ENCODE data around the gene YJU2.
"Not testable (repeated sequence)": the region's sequence is repeated elsewhere in the genome, so short reads cannot be mapped to it uniquely, and the experiment has no call there.

Gene YJU2

GRCh38 chr19:4267101-4267900 is 20.4 kb downstream of the YJU2 start:
- Histone ChIP-seq H3K23ac (ENCODE audit: low read length) (no peak overlapping the region), H2BK15ac (replicated peaks; ENCODE audit: low read depth) (no peak overlapping the region), H3K4ac (ENCODE audit: low read depth, low read length) (no peak overlapping the region), H3K27me3 (ENCODE audit: insufficient read depth, low read length, poor library complexity) (no peaks in the 10 kb centered on the region), H3K18ac (ENCODE audit: low read length) (no peak overlapping the region), H3K4me3 (ENCODE audit: low read length) (no peak overlapping the region), H3K36me3 (ENCODE audit: control insufficient read depth, insufficient read depth, low read length) (no peaks in the 10 kb centered on the region), H3K56ac (ENCODE audit: low read length) (no peak overlapping the region), H3K4me2 (ENCODE audit: low read length) (no peak overlapping the region), H3K27ac (ENCODE audit: low read depth, low read length) (no peak overlapping the region), H3K9ac (ENCODE audit: low read length) (no peak overlapping the region), H2BK120ac (ENCODE audit: low read depth, low read length) (no peak overlapping the region), H3K79me2 (ENCODE audit: control insufficient read depth, insufficient read depth, low read length) (no peaks in the 10 kb centered on the region), H3K79me1 (ENCODE audit: low read length) (no peaks in the 10 kb centered on the region), H4K8ac (ENCODE audit: low read depth, low read length) (no peak overlapping the region), H3K4me1 (ENCODE audit: control insufficient read depth, low read depth, low read length) (no peaks in the 10 kb centered on the region), H2BK5ac (ENCODE audit: low read length) (no peak overlapping the region), H2AK5ac (ENCODE audit: low read length) (no peak overlapping the region), H4K5ac (ENCODE audit: low read length) (no peak overlapping the region)
- peak; percentile 92 for DNase-seq
- WGBS (ENCODE audit: extremely low coverage, insufficient coverage, low lambda C conversion rate), result no CpG with 5 or more reads among the region's 21 CpGs

GRCh38 chr19:4267901-4268815 is 21.3 kb downstream of the YJU2 start:
- Histone ChIP-seq H3K79me2 (ENCODE audit: control insufficient read depth, insufficient read depth, low read length) (no peaks in the 10 kb centered on the region), H3K27me3 (ENCODE audit: insufficient read depth, low read length, poor library complexity) (no peaks in the 10 kb centered on the region), H4K5ac (ENCODE audit: low read length) (no peak overlapping the region), H3K79me1 (ENCODE audit: low read length) (no peaks in the 10 kb centered on the region), H3K23ac (ENCODE audit: low read length) (no peak overlapping the region), H2BK5ac (ENCODE audit: low read length) (no peak overlapping the region), H4K8ac (ENCODE audit: low read depth, low read length) (no peak overlapping the region), H3K9ac (ENCODE audit: low read length) (no peak overlapping the region), H3K4me3 (ENCODE audit: low read length) (no peak overlapping the region), H3K18ac (ENCODE audit: low read length) (no peak overlapping the region), H3K4me1 (ENCODE audit: control insufficient read depth, low read depth, low read length) (no peaks in the 10 kb centered on the region), H3K4ac (ENCODE audit: low read depth, low read length) (no peak overlapping the region), H3K36me3 (ENCODE audit: control insufficient read depth, insufficient read depth, low read length) (no peaks in the 10 kb centered on the region), H2AK5ac (ENCODE audit: low read length) (no peak overlapping the region), H2BK120ac (ENCODE audit: low read depth, low read length) (no peak overlapping the region), H2BK15ac (replicated peaks; ENCODE audit: low read depth) (no peak overlapping the region), H3K4me2 (ENCODE audit: low read length) (no peak overlapping the region), H3K27ac (ENCODE audit: low read depth, low read length) (no peak overlapping the region), H3K56ac (ENCODE audit: low read length) (no peak overlapping the region)
- DNase-seq, result no peak
- no CpG with 5 or more reads among the region's 30 CpGs for WGBS (ENCODE audit: extremely low coverage, insufficient coverage, low lambda C conversion rate)

- H3K23ac ChIP-seq (ENCODE audit: low read length), result no peak overlapping the region
- H4K5ac ChIP-seq (ENCODE audit: low read length), result no peak overlapping the region
- no peak overlapping the region for H2BK5ac ChIP-seq (ENCODE audit: low read length)
- H3K79me1 ChIP-seq (ENCODE audit: low read length), result no peaks in the 10 kb centered on the region
- no peak overlapping the region for H3K4me2 ChIP-seq (ENCODE audit: low read length)
- H3K27me3 ChIP-seq (ENCODE audit: insufficient read depth, low read length, poor library complexity), result no peaks in the 10 kb centered on the region
- WGBS (ENCODE audit: extremely low coverage, insufficient coverage, low lambda C conversion rate), result no CpG with 5 or more reads among the region's 13 CpGs
- H3K4ac ChIP-seq (ENCODE audit: low read depth, low read length), result no peak overlapping the region
- no peaks in the 10 kb centered on the region for H3K36me3 ChIP-seq (ENCODE audit: control insufficient read depth, insufficient read depth, low read length)
- H3K56ac ChIP-seq (ENCODE audit: low read length), result no peak overlapping the region
- no peak overlapping the region for H3K4me3 ChIP-seq (ENCODE audit: low read length)
- no peaks in the 10 kb centered on the region for H3K4me1 ChIP-seq (ENCODE audit: control insufficient read depth, low read depth, low read length)
- no peak overlapping the region for H2BK15ac ChIP-seq (replicated peaks; ENCODE audit: low read depth)
- H3K9ac ChIP-seq (ENCODE audit: low read length), result no peak overlapping the region
- H2BK120ac ChIP-seq (ENCODE audit: low read depth, low read length), result no peak overlapping the region
- no peak overlapping the region for H4K8ac ChIP-seq (ENCODE audit: low read depth, low read length)
- H2AK5ac ChIP-seq (ENCODE audit: low read length), result no peak overlapping the region
- no peak overlapping the region for H3K27ac ChIP-seq (ENCODE audit: low read depth, low read length)
- no peaks in the 10 kb centered on the region for H3K79me2 ChIP-seq (ENCODE audit: control insufficient read depth, insufficient read depth, low read length)
- DNase-seq, result no peak
- H3K18ac ChIP-seq (ENCODE audit: low read length), result no peak overlapping the region
Observed at GRCh38 chr19:4268816-4269430, 22.0 kb downstream of the YJU2 start.

- no peak overlapping the region for H2BK15ac ChIP-seq (replicated peaks; ENCODE audit: low read depth)
- no peak overlapping the region for H3K4ac ChIP-seq (ENCODE audit: low read depth, low read length)
- no peak overlapping the region for H3K23ac ChIP-seq (ENCODE audit: low read length)
- H3K36me3 ChIP-seq (ENCODE audit: control insufficient read depth, insufficient read depth, low read length), result no peaks in the 10 kb centered on the region
- no peak overlapping the region for H3K27ac ChIP-seq (ENCODE audit: low read depth, low read length)
- no peak overlapping the region for H4K5ac ChIP-seq (ENCODE audit: low read length)
- no CpG with 5 or more reads among the region's 10 CpGs for WGBS (ENCODE audit: extremely low coverage, insufficient coverage, low lambda C conversion rate)
- H3K79me1 ChIP-seq (ENCODE audit: low read length), result no peaks in the 10 kb centered on the region
- no peak for DNase-seq
- H4K8ac ChIP-seq (ENCODE audit: low read depth, low read length), result no peak overlapping the region
- H3K9ac ChIP-seq (ENCODE audit: low read length), result no peak overlapping the region
- no peaks in the 10 kb centered on the region for H3K4me1 ChIP-seq (ENCODE audit: control insufficient read depth, low read depth, low read length)
- no peak overlapping the region for H3K18ac ChIP-seq (ENCODE audit: low read length)
- H2BK120ac ChIP-seq (ENCODE audit: low read depth, low read length), result no peak overlapping the region
- H2AK5ac ChIP-seq (ENCODE audit: low read length), result no peak overlapping the region
- H3K27me3 ChIP-seq (ENCODE audit: insufficient read depth, low read length, poor library complexity), result no peaks in the 10 kb centered on the region
- no peak overlapping the region for H3K4me3 ChIP-seq (ENCODE audit: low read length)
- no peak overlapping the region for H2BK5ac ChIP-seq (ENCODE audit: low read length)
- no peak overlapping the region for H3K56ac ChIP-seq (ENCODE audit: low read length)
- H3K79me2 ChIP-seq (ENCODE audit: control insufficient read depth, insufficient read depth, low read length), result no peaks in the 10 kb centered on the region
- no peak overlapping the region for H3K4me2 ChIP-seq (ENCODE audit: low read length)
Observed at GRCh38 chr19:4272894-4273293, 26.0 kb downstream of the YJU2 start.

- not testable (repeated sequence) for H3K9ac ChIP-seq (ENCODE audit: low read length); H3K18ac ChIP-seq (ENCODE audit: low read length); H3K36me3 ChIP-seq (ENCODE audit: control insufficient read depth, insufficient read depth, low read length); H3K27ac ChIP-seq (ENCODE audit: low read depth, low read length); H3K79me1 ChIP-seq (ENCODE audit: low read length); H3K4ac ChIP-seq (ENCODE audit: low read depth, low read length); H4K5ac ChIP-seq (ENCODE audit: low read length); H3K27me3 ChIP-seq (ENCODE audit: insufficient read depth, low read length, poor library complexity); DNase-seq; H2BK120ac ChIP-seq (ENCODE audit: low read depth, low read length); H3K4me2 ChIP-seq (ENCODE audit: low read length); H2AK5ac ChIP-seq (ENCODE audit: low read length); H3K79me2 ChIP-seq (ENCODE audit: control insufficient read depth, insufficient read depth, low read length); H4K8ac ChIP-seq (ENCODE audit: low read depth, low read length); H3K4me3 ChIP-seq (ENCODE audit: low read length); H3K4me1 ChIP-seq (ENCODE audit: control insufficient read depth, low read depth, low read length); H3K23ac ChIP-seq (ENCODE audit: low read length); H2BK15ac ChIP-seq (replicated peaks; ENCODE audit: low read depth); H3K56ac ChIP-seq (ENCODE audit: low read length); H2BK5ac ChIP-seq (ENCODE audit: low read length)
- WGBS (ENCODE audit: extremely low coverage, insufficient coverage, low lambda C conversion rate), result no CpG with 5 or more reads among the region's 6 CpGs
Observed at GRCh38 chr19:4274321-4274686, 27.4 kb downstream of the YJU2 start.

All from mesendoderm (in vitro differentiated cells).